Liver (tissue), 9 donors: ENCODE data around the gene NLRP14. TPM values are rescaled to one million over a fixed set of nuclear protein-coding genes. Genes with fewer than 3 reads are reported as not detected.

ENCODE experiments used
- DNase-seq: peaks from one replicate; pipeline ENCODE4 v3.0.0-alpha.2; 2017; ENCODE audit warnings: low spot score
- H3K27ac ChIP-seq, 2 donors: one replicate each; pipeline ENCODE4 v1.7.0; 2013; ENCODE audit warnings: inconsistent platforms in 2 of 2, low read length in 2 of 2, control low read depth in 1 of 2, low read depth in 1 of 2, mild to moderate bottlenecking in 1 of 2
- H3K27me3 ChIP-seq, 4 donors: one replicate each; pipeline versions ENCODE4 v1.6.1 to v1.7.0; 2013; ENCODE audit warnings: low read length in 3 of 4, inconsistent platforms in 1 of 4, mild to moderate bottlenecking in 1 of 4, moderate library complexity in 1 of 4; ENCODE audit not compliant: control insufficient read depth in 4 of 4, insufficient read depth in 4 of 4
- H3K36me3 ChIP-seq, 4 donors: one replicate each; pipeline versions ENCODE4 v1.6.1 to v1.7.0; 2013; ENCODE audit warnings: low read length in 3 of 4, mild to moderate bottlenecking in 3 of 4, low read depth in 1 of 4, moderate library complexity in 1 of 4; ENCODE audit not compliant: control insufficient read depth in 4 of 4, insufficient read depth in 3 of 4
- H3K4me1 ChIP-seq, 4 donors: one replicate each; pipeline versions ENCODE4 v1.6.1 to v1.7.0; 2013; ENCODE audit warnings: low read length in 3 of 4, mild to moderate bottlenecking in 3 of 4, moderate library complexity in 1 of 4; ENCODE audit not compliant: control insufficient read depth in 4 of 4, insufficient read depth in 4 of 4
- H3K4me3 ChIP-seq, 3 donors: one replicate each; pipeline versions ENCODE4 v1.6.1 to v1.7.0; 2013; ENCODE audit warnings: low read length in 3 of 3, control low read depth in 1 of 3, low read depth in 1 of 3, mild to moderate bottlenecking in 1 of 3
- H3K9ac ChIP-seq, 2 donors: one replicate each; pipeline ENCODE4 v1.7.0; 2013; ENCODE audit warnings: low read length in 2 of 2, mild to moderate bottlenecking in 2 of 2, moderate library complexity in 2 of 2, control low read depth in 1 of 2, low read depth in 1 of 2
- H3K9me3 ChIP-seq, 4 donors: one replicate each; pipeline versions ENCODE4 v1.6.1 to v1.7.0; 2013; ENCODE audit warnings: low read length in 3 of 4; ENCODE audit not compliant: control insufficient read depth in 4 of 4
- ATF3 ChIP-seq: IDR thresholded peaks from 2 replicates; pipeline ENCODE4 v1.6.1; 2016; ENCODE audit warnings: antibody characterized with exemption
- EGR1 ChIP-seq, 2 donors: IDR thresholded peaks; 2 replicates each; pipeline ENCODE4 v1.6.1; 2016 to 2018; ENCODE audit warnings: antibody characterized with exemption in 2 of 2, low read depth in 2 of 2
- FOXA1 ChIP-seq: IDR thresholded peaks from 2 replicates; pipeline ENCODE4 v1.6.1; 2016; ENCODE audit warnings: antibody characterized with exemption
- FOXA2 ChIP-seq: IDR thresholded peaks from 2 replicates; pipeline ENCODE4 v1.6.1; 2016; ENCODE audit warnings: antibody characterized with exemption
- GABPA ChIP-seq, 2 donors: IDR thresholded peaks in 1 of 2; conservative IDR thresholded peaks in 1 of 2; 2 replicates each; pipeline ENCODE4 v1.6.1; 2016; ENCODE audit warnings: antibody characterized with exemption in 2 of 2, mild to moderate bottlenecking in 1 of 2, moderate library complexity in 1 of 2
- HNF4A ChIP-seq, 2 donors: conservative IDR thresholded peaks; 2 replicates each; pipeline ENCODE4 v1.6.1; 2016; ENCODE audit warnings: antibody characterized with exemption in 2 of 2, mild to moderate bottlenecking in 2 of 2
- JUND ChIP-seq, 2 donors: IDR thresholded peaks; 2 replicates each; pipeline ENCODE4 v1.6.1; 2016; ENCODE audit warnings: antibody characterized with exemption in 2 of 2
- MAX ChIP-seq: IDR thresholded peaks from 2 replicates; pipeline ENCODE4 v1.6.1; 2016; ENCODE audit warnings: antibody characterized with exemption
- NR2F2 ChIP-seq: IDR thresholded peaks from 2 replicates; pipeline ENCODE4 v1.6.1; 2016; ENCODE audit warnings: antibody characterized with exemption
- RAD21 ChIP-seq, 2 donors: IDR thresholded peaks; 2 replicates each; pipeline ENCODE4 v1.6.1; 2016; ENCODE audit warnings: antibody characterized with exemption in 2 of 2, mild to moderate bottlenecking in 2 of 2
- REST ChIP-seq: IDR thresholded peaks from 2 replicates; pipeline ENCODE4 v1.6.1; 2016; ENCODE audit warnings: antibody characterized with exemption, mild to moderate bottlenecking
- SP1 ChIP-seq: IDR thresholded peaks from 2 replicates; pipeline ENCODE4 v1.6.1; 2018; ENCODE audit warnings: antibody characterized with exemption, mild to moderate bottlenecking
- WGBS: extraction: QIAGEN DNeasy Blood & Tissue Kit; methylation state at CpG from one replicate; pipeline ENCODE4 v1.1.7; 2013; 5-methylcytosine and 5-hydroxymethylcytosine counted together
- polyA plus RNA-seq, 2 donors: library from polyadenylated mRNA; stranded (reverse) in 1 of 2; unstranded in 1 of 2; fragments of 200-250 nt in 1 of 2; fragments of >200 nt in 1 of 2; fragmentation: Nextera tagmentation in 1 of 2; extraction: Ambion mirVana in 1 of 2; gene quantifications; one replicate each; pipeline versions ENCODE4 v1.2.1 to v1.2.3, GENCODE V29; 2013 to 2015
- total RNA-seq, 2 donors: library from RNA; depleted of rRNA; stranded (reverse); fragments of >200 nt; gene quantifications; one replicate each; pipeline ENCODE4 v1.2.3, GENCODE V29; 2014
- donor health status: healthy.
- donor health status: healthy.
- donor health status: healthy.
- donor health status: healthy.
- donor health status: healthy.

NLRP14 gene
- total and polyA plus RNA-seq, 4 donors = 0.02 to 0.50 (median 0.34) TPM

GRCh38 chr11:7056828-7057513 lies 36.7 kb downstream of the NLRP14 start:
- Histone ChIP-seq H3K9me3 (no peaks in the 10 kb centered on the region), H3K4me3 (no peak overlapping the region), H3K27ac (no peak overlapping the region), H3K27me3 (no peaks in the 10 kb centered on the region), H3K4me1 (no peaks in the 10 kb centered on the region), H3K36me3 (no peaks in the 10 kb centered on the region), H3K9ac (no peak overlapping the region)
- TF ChIP-seq JUND (IDR thresholded peaks at IDR 0.05) (no peak), RAD21 (IDR thresholded peaks at IDR 0.05) (no peak), GABPA (IDR thresholded peaks at IDR 0.05 in 1 of 2, conservative IDR thresholded peaks at IDR 0.05 in 1 of 2) (no peak), FOXA1 (no peak), NR2F2 (no peak), ATF3 (no peak), MAX (no peak), HNF4A (conservative IDR thresholded peaks at IDR 0.05) (no peak), EGR1 (IDR thresholded peaks at IDR 0.05; ENCODE audit: low read depth in 2 of 2) (no peak), SP1 (no peak)
- 73% methylated on average over 6 of the region's 6 CpGs for WGBS
- no peak for DNase-seq

GRCh38 chr11:7057641-7058040 lies 37.4 kb downstream of the NLRP14 start:
- Histone ChIP-seq H3K4me1 (no peaks in the 10 kb centered on the region), H3K27ac (no peak overlapping the region), H3K4me3 (no peak overlapping the region), H3K27me3 (no peaks in the 10 kb centered on the region), H3K9me3 (no peaks in the 10 kb centered on the region), H3K9ac (no peak overlapping the region), H3K36me3 (no peaks in the 10 kb centered on the region)
- no peak for DNase-seq
- TF ChIP-seq FOXA2 = no peak
- 61% methylated on average over 2 of the region's 2 CpGs for WGBS

GRCh38 chr11:7060868-7061267 lies 40.6 kb downstream of the NLRP14 start:
- DNase-seq = no peak
- Histone ChIP-seq H3K27ac (no peak overlapping the region), H3K4me1 (no peaks in the 10 kb centered on the region), H3K36me3 (no peaks in the 10 kb centered on the region), H3K9me3 (no peaks in the 10 kb centered on the region), H3K27me3 (no peaks in the 10 kb centered on the region), H3K4me3 (no peak overlapping the region), H3K9ac (no peak overlapping the region)
- no peak for TF ChIP-seq REST
- 95% methylated on average over 1 of the region's 1 CpG for WGBS
